Measurements from ENCODE around the gene GRIK4.
"Not testable (repeated sequence)": the region's sequence is repeated elsewhere in the genome, so short reads cannot be mapped to it uniquely, and the experiment has no call there.

The GRIK4 gene

GRCh38 chr11:120747850-120748814 is 236.6 kb downstream of the GRIK4 start:
- DNase-seq (ENCODE audit: low read depth), result no peak

GRCh38 chr11:120749395-120749794 is 237.8 kb downstream of the GRIK4 start:
- DNase-seq (ENCODE audit: low read depth), result no peak

GRCh38 chr11:120750647-120751549 is 239.3 kb downstream of the GRIK4 start:
- DNase-seq (ENCODE audit: low read depth), result no peak

- DNase-seq (ENCODE audit: low read depth), result no peak
Measured at GRCh38 chr11:120751550-120751949, 240.0 kb downstream of the GRIK4 start.

- no peak for DNase-seq (ENCODE audit: low read depth)
Measured at GRCh38 chr11:120752668-120753067, 241.1 kb downstream of the GRIK4 start.

- no peak for DNase-seq (ENCODE audit: low read depth)
Measured at GRCh38 chr11:120756931-120757330, 245.4 kb downstream of the GRIK4 start.

- DNase-seq (ENCODE audit: low read depth), result no peak
Measured at GRCh38 chr11:120759046-120759445, 247.5 kb downstream of the GRIK4 start.

- not testable (repeated sequence) for DNase-seq (ENCODE audit: low read depth)
Measured at GRCh38 chr11:120765710-120766109, 254.2 kb downstream of the GRIK4 start.

GRCh38 chr11:120766318-120766717 is 254.8 kb downstream of the GRIK4 start:
- no peak for DNase-seq (ENCODE audit: low read depth)

GRCh38 chr11:120768949-120769348 is 257.4 kb downstream of the GRIK4 start:
- no peak for DNase-seq (ENCODE audit: low read depth)

- DNase-seq (ENCODE audit: low read depth), result no peak
Measured at GRCh38 chr11:120769906-120770305, 258.4 kb downstream of the GRIK4 start.

- DNase-seq (ENCODE audit: low read depth), result no peak
Measured at GRCh38 chr11:120771551-120772060, 260.1 kb downstream of the GRIK4 start.

- DNase-seq (ENCODE audit: low read depth), result no peak
Measured at GRCh38 chr11:120773501-120774031, 262.0 kb downstream of the GRIK4 start.

- DNase-seq (ENCODE audit: low read depth), result no peak
Measured at GRCh38 chr11:120774591-120775386, 263.2 kb downstream of the GRIK4 start.

- no peak for DNase-seq (ENCODE audit: low read depth)
Measured at GRCh38 chr11:120775986-120776951, 264.7 kb downstream of the GRIK4 start.

GRCh38 chr11:120778685-120779490 is 267.3 kb downstream of the GRIK4 start:
- DNase-seq (ENCODE audit: low read depth), result no peak

GRCh38 chr11:120780239-120780638 is 268.7 kb downstream of the GRIK4 start:
- DNase-seq (ENCODE audit: low read depth), result no peak

GRCh38 chr11:120781486-120782120 is 270.1 kb downstream of the GRIK4 start:
- DNase-seq (ENCODE audit: low read depth), result no peak
